ENCODE results near the gene SLC9A9.

GRCh38 chr3:143650120-143650519 is 198.1 kb downstream of the SLC9A9 start:
- TF ChIP-seq CTCF (IDR thresholded peaks at IDR 0.05; ENCODE audit: insufficient read depth, low read length) (no peak), POLR2AphosphoS5 (IDR thresholded peaks at IDR 0.05; ENCODE audit: low read depth) (no peak), GABPA (IDR thresholded peaks at IDR 0.05; ENCODE audit: low read depth) (no peak)

All from HL-60 (cell line).